NCI-H187 treated with DMSO at 0.1 percent for 48 hours (cell line): ENCODE results near the gene CFAP58.

Source experiments
- DNase-seq: peaks from one replicate; lab custom pipeline; 2025; lab: John Stamatoyannopoulos, UW

CFAP58 gene

DNA sequence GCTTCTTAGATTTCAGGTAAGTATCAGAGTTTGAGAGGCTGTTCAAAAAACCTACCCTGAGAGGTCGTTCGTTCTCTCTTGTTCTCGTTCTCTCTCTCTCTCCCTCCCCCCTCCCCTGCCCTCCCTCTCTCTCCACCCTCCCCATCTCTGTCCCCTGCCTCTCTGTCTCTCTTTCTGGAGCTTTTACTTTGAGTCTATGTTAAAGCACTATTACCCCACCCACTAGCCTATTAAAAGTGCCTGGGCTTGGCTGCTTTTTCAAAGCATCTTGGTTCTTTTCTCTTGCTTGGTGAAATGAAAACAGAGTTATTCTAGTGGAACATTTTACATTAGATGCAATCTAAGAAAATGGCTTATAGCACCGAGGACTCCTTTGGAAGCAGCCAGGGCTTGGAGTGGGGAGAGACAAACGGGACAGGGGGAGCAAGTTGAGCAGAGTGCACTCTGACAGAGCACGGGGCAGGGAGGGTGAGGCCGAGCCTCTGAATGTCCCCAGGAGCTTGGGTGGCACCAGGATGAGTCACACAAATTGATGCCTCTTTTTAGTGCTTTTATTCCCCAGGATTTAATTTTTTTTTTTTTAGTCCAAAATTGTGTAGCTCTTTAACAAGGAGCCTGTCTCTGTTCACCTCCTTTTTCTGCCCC, 134.3 kb downstream of the CFAP58 start:
- no peak for DNase-seq

DNA sequence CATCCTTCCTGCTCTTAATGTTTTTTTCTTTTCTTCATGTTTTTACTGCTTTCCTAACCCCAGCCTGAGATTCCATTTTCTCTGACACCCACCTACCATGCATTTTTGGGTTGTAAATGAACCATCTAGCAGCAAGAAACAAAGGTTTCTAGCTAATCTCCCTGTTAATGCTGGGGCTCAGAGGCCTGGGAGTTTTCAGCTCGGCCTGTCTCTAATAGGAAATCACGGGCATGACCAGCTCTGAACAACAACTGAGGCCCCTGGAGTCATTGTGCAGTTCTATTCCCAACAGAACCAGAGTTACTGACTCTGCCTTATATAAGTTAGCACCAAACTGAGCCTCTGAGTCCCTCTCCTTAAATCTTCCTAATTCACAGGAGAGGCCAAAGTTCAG, 134.8 kb downstream of the CFAP58 start:
- DNase-seq = no peak

DNA sequence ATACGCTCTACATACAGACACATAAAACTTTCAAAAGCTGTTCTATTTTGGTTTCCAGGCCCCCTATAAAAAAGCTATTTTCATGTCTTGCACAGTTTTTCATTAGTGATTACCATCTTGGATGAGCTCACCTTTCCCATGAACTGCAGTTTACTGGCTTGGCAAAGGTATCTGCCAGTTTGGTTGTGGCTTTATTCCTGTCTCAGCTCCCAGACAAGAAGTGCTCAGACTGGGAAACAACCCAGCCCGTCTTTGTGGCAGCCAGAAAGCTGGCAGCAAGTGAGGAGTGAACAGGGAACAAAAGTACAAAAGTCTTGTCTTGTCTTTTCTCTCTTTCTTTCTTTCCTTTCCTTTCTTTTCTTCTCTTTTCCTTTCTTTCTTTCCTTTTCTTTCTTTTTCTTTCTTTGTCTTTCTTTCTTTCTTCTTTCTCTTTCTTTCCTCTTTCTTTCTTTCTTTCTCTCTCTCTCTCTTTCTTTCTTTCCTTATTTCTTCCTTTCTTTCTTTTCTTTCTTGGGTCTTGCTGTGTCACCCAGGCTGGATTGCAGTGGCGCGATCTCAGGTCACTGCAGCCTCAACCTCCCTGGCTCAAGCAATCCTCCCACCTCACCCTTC, 138.8 kb downstream of the CFAP58 start:
- no peak for DNase-seq

DNA sequence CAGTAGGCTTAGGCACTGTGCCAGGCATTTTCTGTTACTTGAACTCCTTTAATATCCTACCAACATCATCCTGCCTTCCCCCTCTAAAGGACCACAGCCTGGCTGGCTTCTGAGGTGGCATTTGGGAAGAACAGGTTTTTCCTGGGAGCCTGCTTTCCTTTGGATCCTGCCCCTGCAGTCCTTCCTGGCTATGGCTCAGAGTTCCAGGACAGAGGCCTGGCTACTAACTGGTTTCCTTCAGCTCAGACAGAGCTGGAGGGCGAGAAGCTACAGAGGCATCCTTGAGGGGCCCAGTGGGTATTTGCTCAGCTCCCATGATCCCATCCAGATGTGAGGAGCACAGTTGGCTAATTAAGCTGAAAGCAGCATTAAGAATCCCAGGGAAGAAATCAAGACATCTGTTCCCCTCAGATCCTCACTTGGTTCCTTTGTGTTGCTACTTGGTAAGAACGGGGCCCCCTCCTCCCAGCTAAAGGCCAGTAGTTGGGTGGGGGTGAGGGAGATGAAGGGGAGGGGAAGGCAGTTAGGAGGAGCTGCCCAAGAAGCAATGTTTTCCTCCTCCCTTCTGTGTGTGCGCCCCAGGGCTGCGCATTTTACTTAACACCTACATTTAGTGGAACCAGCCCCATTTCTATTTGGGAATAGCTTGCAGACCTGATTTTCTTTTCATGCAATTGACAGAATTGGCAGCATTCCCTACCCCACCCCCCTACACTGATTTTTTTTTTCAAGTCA, 144.9 kb downstream of the CFAP58 start:
- DNase-seq = no peak

DNA sequence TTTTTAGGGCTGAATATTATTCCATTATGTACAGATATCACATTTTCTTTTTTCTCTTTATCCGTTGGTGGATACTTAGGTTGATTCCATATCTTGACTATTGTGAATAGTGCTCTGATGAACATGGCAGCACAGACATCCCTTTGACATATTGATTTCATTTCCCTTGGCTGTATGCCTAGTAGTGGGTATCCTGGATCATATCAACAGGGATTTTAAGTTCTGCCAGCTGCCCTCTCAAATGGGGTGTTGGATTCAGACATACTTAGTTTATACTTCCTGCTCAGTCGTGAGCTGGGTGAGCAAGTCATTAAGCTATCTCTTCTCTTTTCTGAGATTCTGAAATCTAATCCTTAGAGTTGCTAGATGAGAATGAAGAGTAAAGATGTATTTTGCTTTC, 147.8 kb downstream of the CFAP58 start:
- no peak for DNase-seq

DNA sequence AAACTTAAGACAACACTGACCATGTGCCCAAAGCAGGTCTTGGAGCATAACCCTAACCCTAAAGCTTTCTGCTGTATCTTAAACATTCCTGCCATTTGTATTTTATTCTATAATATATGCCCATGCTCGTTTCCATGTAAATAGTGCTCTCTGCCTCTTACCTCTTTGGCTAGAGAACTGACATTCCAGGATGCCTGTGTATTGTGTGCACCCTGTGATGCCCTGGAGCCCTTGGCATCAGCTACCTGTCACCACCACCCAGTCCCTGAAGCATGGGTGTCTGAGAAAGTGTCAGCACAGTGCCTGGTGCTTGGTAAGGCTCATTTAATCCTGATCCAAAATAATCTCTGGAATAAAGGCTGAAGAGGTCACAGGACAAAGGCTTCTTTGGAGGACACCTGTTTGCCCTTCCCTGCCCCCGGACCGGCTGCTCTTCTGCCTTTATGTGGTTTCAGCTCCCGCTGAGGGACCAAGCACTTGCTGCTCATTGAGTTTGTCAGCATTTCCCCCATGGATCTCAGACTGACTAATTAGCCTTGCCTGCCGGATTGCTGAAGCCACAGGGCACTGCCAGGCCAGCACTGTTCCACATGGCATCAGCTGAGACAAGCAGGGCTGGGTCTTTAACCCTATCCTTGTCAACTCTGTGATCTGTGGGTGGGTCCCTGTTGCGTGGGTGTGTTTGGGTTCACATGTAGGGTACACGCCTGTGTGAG, 148.4 kb downstream of the CFAP58 start:
- no peak for DNase-seq

DNA sequence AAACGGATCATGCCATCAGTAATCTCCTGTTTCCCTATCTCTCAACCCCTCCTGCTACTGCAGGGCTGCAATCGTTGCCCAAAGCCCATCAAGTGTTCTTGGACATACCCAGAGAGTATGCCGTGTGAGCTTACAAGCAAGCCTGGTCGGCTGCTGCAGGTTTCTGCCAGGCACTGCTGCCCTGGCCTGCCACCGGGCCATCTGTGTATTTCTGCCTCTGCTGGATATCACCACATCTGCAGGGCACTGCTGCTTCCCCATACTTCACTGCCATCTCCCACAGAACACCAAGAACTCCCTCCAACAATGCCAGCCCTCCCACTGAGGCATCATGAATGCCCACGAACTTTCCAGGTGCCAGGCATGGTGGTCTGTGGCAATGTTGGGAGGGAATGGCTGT, 149.3 kb downstream of the CFAP58 start:
- DNase-seq = no peak
